HG03342 (cell line): ENCODE measurements around the gene TOP3B.

Experiments used
- ATAC-seq: cut with Tn5 transposase; IDR thresholded peaks from one replicate; pipeline ENCODE4 v1.9.1; 2021; ENCODE audit warnings: mild to moderate bottlenecking, moderate library complexity; ENCODE audit not compliant: unreplicated experiment

TOP3B gene

GRCh38 chr22:21982338-21982965 is at the start of gene TOP3B:
TSS of gene TOP3B (minus strand) at chr22:21982787. CDS start at chr22:21975709, 7,078 bp downstream.
- peak; percentile 66 for ATAC-seq

GRCh38 chr22:22031183-22031945 is 48.8 kb upstream of the TOP3B start:
- no peak for ATAC-seq

GRCh38 chr22:22030493-22031182 is 48.1 kb upstream of the TOP3B start:
- peak; percentile 60 for ATAC-seq

DNA sequence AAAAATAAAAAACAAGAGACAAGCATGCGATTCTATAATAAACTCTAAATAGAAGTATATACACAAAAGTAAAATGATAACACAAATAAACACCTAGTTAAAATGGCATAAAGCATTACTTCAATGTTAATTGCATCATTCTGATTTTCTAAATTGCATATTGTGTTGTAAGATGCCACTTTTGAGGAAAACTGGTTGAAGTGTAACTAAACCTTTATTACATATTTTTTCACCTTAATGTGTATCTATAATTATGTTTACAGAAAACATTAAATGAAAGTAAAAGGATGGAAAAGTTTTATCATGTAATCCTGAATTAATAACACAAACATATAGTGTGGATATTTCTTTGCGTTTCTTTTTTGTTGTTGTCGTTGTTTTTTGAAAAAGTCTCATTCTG is 45.4 kb upstream of the TOP3B start:
- ATAC-seq: no peak

DNA sequence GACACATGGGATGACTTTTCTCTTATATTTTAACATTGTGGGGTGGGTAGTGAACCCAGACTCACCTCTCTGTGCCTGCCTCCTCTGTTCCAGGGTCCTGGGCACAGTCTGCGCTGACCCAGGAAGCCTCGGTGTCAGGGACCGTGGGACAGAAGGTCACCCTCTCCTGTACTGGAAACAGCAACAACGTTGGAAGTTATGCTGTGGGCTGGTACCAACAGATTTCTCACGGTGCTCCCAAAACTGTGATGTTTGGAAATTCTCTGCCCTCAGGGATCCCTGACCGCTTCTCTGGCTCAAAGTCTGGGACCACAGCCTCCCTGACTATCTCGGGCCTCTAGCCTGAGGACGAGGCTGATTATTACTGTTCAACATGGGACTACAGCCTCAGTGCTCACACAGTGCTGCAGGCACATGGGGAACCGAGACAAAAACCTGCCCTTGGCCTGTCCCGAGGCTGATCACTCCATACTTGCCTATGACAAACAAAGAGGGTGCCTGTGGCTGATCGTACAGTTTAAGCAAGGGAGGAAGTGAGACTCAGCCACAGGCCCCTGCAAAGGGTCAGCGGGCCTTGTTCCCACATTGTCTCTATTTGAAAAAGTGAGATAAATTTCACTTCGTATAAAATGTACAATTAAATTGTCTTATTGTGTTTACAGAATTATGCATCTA is 43.7 kb upstream of the TOP3B start:
- no peak for ATAC-seq

DNA sequence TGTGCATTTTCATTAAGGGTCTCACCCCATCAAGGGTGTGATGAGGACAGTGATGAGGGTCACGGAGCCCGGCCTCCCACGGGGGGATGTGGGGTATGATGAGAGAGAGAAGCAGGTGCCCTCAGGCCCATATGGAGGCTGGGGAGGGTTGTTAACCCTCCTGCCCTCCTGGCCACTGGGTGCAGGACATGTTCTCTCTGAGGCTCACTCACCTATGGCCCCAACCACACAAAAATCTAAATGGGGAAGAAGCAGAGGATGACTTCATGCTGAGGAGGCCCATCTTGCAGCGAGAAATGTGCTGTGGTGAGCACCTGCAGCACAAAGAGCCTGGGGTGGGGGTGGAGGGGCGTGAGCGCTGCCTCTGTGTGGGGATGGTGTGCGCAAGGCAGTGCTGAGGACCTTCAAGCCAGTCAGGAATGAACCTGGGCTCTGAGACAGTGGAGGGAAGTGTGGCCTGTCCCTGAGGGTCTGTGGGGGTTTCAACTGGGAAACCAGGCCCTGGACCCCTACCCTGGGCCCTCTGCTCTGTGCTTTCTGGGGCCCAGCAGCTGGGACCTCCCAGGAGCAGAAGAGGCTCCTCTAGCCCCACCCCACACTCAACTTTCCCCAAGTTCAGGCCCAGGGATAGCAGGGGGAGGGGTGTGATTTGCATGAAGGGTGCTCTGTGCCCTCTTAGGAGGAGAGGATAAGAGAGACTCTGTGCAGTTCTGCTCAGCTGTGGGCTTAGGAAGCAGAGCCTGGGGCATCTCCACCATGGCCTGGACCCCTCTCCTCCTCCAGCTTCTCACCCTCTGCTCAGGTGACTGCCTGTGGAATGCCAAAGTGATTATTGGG is 43.0 kb upstream of the TOP3B start:
- no peak for ATAC-seq

DNA sequence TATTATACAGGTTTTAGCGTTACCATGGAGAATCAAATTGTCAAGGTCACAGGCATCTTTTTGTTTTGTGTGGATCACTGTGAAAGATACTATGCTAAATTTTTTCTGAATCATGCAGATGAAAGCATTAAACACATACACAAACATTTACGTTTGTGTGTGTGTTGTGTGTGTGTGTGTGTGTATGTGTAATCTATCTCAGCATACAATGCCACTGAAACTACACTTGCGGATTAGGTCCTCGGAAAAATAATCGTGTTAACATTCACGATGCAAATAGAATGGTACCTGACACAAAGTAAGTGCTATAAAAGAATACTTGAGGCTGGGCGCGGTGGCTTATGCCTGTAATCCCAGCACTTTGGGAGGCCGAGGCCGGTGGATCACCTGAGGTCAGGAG is 41.9 kb upstream of the TOP3B start:
- no peak for ATAC-seq

- no peak for ATAC-seq
Measured at GRCh38 chr22:22023581-22024137, 41.1 kb upstream of the TOP3B start.

DNA sequence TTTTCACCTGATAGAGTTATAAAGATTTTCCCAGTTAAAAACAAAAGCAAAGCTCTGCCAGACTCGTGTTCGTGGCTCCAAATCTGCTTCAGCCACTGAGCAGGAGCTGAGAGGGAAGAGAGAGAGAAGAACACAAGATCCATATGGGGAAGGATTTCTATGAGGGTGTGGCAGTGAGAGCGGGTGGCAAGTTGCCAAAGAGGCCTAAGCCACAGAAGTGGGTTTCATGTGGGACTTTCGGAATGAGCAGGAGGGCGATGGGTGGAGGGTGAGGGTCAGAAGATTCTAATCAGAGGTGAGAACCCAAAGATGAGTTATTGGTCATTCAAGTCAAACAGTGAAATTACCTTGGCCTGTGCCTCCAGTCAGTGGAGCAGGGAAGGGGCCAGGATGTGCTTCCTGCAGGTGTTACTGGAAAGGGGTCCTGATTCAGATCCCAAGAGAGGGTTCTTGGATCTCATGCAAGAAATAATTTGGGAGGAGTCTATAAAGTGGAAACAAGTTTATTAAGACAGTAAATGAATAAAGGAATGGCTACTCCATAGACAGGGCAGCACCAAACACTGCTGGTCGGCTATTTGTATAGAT is 40.5 kb upstream of the TOP3B start:
- ATAC-seq: no peak

DNA sequence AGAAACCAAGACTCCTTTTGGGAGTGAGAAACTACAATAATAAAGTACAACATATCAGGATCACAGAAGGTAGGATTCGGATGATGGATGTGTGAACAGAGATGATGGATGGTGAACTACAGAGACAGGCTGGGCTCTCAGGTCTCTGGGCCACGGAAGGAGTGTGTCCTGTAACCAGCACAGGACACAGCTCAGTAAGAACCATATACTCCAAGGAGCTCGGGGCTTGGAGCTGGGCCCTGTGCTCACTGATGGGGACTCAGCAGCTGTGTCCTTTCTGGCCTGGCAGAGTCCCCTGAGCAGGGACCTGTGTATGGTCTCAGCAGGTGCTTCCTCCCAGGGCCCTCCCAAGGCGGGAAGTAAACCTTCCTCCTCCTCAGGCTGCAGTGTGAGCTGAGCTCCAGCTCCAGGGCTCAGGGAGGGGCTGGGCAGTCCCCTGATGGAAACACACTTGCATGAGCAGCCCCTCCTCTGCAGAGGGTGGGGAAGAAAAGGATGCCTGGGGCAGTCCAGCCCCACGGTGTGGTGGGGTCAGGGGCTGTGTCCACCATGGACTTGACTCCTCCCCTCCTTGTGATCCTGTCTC is 39.8 kb upstream of the TOP3B start:
- no peak for ATAC-seq

DNA sequence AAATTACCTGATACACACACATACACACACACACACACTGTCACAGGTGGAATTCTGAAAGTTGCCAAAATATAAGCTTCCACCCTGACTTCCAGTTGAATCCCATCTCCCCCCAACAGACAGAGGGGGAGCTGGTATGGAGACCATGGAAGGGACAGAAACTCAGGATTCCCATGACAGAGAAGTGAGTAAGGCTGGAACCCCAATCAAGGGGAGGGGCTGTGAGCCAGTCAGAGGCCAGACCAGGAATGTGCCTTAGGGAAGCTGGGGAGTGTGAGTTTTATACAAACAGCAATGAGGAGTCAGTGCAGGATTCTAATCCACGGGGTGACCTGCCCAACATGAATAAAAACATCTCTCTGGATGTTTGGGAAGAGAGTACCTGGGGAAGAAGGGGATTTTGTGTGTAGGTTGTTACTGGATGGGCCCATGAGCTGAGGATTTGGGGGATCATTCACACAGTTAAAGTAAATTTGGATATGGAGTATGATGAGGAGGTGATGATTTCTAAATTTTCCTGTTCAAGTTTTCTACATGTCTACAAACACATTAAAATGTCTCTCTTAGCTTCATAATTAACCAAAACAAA is 38.7 kb upstream of the TOP3B start:
- ATAC-seq: no peak

DNA sequence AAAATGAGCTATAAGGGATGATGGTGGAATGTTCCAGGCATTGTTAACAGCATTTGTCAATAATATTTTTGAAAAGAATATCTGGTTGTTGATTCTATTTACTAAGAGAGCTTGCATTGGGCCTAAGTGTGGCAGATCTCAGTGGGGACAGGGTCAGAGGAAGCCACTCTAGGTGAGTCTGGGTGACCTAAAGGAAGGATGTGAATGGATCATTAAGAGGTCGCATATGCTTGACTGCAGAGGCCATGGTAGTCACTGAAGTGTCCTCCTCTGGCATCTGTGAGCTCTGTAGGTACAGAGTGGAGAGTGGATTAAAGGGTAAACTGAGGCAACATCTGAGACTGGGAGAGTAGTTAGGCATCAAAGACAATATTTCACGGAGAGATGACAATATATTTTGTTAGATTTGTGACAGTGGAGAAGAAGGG is 37.9 kb upstream of the TOP3B start:
- no peak for ATAC-seq

DNA sequence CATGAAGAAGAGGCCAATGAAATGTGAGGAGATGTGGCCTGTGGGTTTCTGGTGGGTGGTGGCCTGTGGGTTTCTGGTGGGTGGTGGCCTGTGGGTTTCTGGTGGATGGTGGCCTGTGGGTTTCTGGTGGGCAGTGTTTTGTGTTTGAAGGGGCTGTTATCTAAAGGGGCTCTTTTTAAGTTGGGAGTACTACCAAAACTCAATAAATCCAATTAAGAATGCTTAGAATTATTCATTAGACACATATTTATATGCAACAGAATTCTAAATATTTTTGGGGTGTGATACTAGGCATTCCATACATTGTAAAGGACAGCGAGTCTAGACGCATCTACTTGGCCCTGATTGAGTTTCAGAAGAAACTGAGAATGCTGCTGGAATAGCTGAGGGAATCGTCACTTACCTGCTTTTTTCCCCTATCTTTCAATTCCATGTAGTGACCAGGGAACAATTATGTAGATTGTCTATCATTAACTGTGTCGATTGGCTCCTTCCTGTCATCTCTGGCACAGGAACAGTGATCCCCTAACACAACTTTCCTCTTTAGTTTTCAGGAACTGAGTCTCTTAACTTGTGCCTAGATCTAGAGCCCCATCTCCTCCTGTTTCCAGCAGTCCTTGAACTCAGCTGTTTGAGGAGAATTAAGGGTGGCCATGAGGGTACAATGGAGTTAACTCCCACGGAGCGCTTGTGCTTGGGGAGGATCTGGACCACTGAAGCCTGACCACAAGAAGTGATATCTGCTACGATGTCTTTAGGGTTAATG is 37.3 kb upstream of the TOP3B start:
- no peak for ATAC-seq

DNA sequence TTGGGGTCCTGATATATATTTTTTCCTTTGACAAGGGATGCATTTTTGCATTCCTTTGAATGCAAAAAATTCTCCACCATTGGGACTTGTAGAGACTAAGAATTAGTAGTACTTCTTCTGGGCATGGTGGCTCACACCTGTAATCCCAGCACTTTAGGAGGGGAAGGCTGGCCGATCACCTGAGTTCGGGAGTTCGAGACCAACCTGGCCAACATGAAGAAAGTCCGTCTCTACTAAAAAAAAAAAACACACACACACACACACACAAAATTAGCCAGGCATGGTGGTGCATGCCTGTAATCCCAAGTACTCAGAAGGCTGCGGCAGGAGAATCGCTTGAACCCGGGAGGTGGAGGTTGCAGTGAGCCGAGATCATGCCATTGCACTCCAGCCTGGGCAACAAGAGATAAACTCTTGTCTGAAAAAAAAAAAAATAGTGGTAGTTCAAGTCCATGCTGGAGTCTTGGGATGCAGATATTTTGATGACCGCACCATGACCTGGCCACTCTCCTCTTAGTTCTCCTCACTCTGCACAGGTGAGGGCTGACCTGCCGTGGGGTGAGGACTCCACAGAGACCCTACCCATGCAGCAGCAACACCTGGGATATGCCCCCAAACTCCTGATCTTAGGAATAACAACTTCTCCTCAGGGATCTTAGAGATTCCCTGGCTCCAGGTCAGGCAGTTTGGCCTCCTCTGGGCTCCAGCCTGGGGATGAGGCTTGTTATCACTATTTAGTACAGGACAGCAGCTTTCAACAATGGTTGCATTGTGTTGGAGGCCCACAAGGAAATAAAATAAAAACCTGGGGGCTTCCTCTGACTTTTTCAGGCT is 36.5 kb upstream of the TOP3B start:
- no peak for ATAC-seq

DNA sequence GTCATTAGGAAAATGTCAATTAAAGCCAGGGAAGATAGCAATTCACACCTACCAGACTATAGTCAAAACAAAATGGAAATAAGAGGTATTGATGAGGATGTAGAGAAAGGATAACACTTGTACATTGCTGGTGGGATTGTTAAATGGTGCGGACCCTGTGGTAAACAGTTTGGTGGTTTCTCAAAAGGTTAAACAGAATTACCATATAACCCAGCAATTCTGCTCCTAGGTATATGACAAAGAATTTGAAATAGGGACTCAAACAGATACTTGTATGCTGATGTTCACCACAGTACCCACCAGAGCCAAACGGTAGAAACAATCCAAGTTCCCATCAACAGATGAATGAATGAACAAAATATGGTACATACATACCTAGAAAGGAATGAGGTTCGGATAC is 33.0 kb upstream of the TOP3B start:
- no peak for ATAC-seq

- no peak for ATAC-seq
Measured at GRCh38 chr22:22014285-22014659, 31.7 kb upstream of the TOP3B start.

GRCh38 chr22:22013559-22014284 is 31.1 kb upstream of the TOP3B start:
- ATAC-seq: no peak
